Measurements from ENCODE around the gene BNIP3. TPM values are rescaled to one million over a fixed set of nuclear protein-coding genes. Genes with fewer than 3 reads are reported as not detected.

Gene BNIP3
- total RNA-seq, 2 experiments from 2014 or later: 207 to 216 TPM

GRCh38 chr10:131977323-131978096 lies 4.2 kb downstream of the BNIP3 start:
- POLR2A ChIA-PET: no interaction called here
- intact Hi-C loops (cut with micrococcal nuclease): no loop called here
- no peaks in the 10 kb centered on the region for H3K27me3 Mint-ChIP-seq
- no peaks in the 10 kb centered on the region for H3K9me3 Mint-ChIP-seq
- DNase-seq: no peak
- peak overlapping the region; percentile 66 for H3K27ac Mint-ChIP-seq
- ATAC-seq: no peak
- no peak for TF ChIP-seq CTCF (IDR thresholded peaks at IDR 0.05)
- peaks cover 72% of the 10 kb centered on the region for H3K4me1 Mint-ChIP-seq (ENCODE audit: low read depth)
- CTCF ChIA-PET: interaction anchor here (0.6 kb wide), 1 partner anchor 92 kb away, joined by 3 read pairs; no protein-coding TSS in a partner anchor
- peaks cover 76% of the 10 kb centered on the region for H3K36me3 Mint-ChIP-seq (ENCODE audit: low read depth)
- peak overlapping the region; percentile 91 for H3K4me3 Mint-ChIP-seq

GRCh38 chr10:131975796-131976195 lies 5.9 kb downstream of the BNIP3 start:
- peaks cover 88% of the 10 kb centered on the region for H3K36me3 Mint-ChIP-seq (ENCODE audit: low read depth)
- DNase-seq: no peak
- peak overlapping the region; percentile 45 for H3K27ac Mint-ChIP-seq
- H3K9me3 Mint-ChIP-seq: no peaks in the 10 kb centered on the region
- peaks cover 88% of the 10 kb centered on the region for H3K4me1 Mint-ChIP-seq (ENCODE audit: low read depth)
- no peaks in the 10 kb centered on the region for H3K27me3 Mint-ChIP-seq
- H3K4me3 Mint-ChIP-seq: no peak overlapping the region
- ATAC-seq: no peak
- ChIA-PET POLR2A (interaction anchor here (1.4 kb wide), 1 partner anchor 10 kb away, joined by 4 read pairs; no protein-coding TSS in a partner anchor), CTCF (interaction anchor here (1.4 to 2.4 kb wide), 3 partner anchors 8 to 71 kb away, joined by 3 to 12 read pairs (median 4); no protein-coding TSS in a partner anchor)
- no peak for TF ChIP-seq CTCF (IDR thresholded peaks at IDR 0.05)
- intact Hi-C loops (cut with micrococcal nuclease): no loop called here

DNA sequence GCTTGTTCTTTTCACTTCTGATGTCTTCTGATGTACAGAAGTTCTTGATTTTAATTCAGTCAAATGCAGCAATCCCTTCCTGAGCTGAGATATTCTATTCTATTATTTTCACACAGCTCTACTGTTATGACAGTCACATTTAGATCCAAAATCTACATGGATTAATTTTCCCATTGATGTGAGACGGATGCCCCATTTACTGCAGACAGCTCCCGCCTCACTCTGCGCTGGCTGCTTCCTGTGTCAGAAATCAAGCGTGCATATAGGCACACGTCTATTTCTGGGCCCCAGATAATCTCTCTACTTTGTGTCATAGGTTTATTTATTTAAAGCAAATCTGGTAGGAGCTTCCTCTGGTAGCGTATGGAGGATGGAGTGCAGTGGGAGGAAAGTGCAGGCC lies 6.7 kb downstream of the BNIP3 start:
- Mint-ChIP-seq H3K27me3 (no peaks in the 10 kb centered on the region), H3K9me3 (no peaks in the 10 kb centered on the region), H3K4me3 (peak overlapping the region; percentile 36), H3K36me3 (ENCODE audit: low read depth) (peaks cover 90% of the 10 kb centered on the region), H3K27ac (peak overlapping the region; percentile 27), H3K4me1 (ENCODE audit: low read depth) (peaks cover 94% of the 10 kb centered on the region)
- ATAC-seq: no peak
- DNase-seq: no peak
- intact Hi-C loops (cut with micrococcal nuclease): no loop called here
- TF ChIP-seq CTCF (IDR thresholded peaks at IDR 0.05): no peak
- CTCF ChIA-PET: interaction anchor here (1.4 to 3.4 kb wide), 4 partner anchors 9 to 89 kb away, joined by 3 to 13 read pairs (median 8); no protein-coding TSS in a partner anchor
- POLR2A ChIA-PET: interaction anchor here (1.4 kb wide), 1 partner anchor 10 kb away, joined by 4 read pairs; no protein-coding TSS in a partner anchor

- H3K9me3 Mint-ChIP-seq: no peaks in the 10 kb centered on the region
- no peak for TF ChIP-seq CTCF (IDR thresholded peaks at IDR 0.05)
These were observed 7.5 kb downstream of the BNIP3 start for GRCh38 chr10:131974034-131974817.

More at GRCh38 chr10:131974034-131974817, 7.5 kb downstream of the BNIP3 start:
- ChIA-PET POLR2A (interaction anchor here (1.4 kb wide), 2 partner anchors 9 to 79 kb away, joined by 3 to 4 read pairs; no protein-coding TSS in a partner anchor), CTCF (interaction anchor here (1.6 to 3.4 kb wide), 3 partner anchors 49 to 88 kb away, joined by 4 to 13 read pairs (median 12); no protein-coding TSS in a partner anchor)
- no peaks in the 10 kb centered on the region for H3K27me3 Mint-ChIP-seq
- intact Hi-C loops (cut with micrococcal nuclease): no loop called here
- H3K36me3 Mint-ChIP-seq (ENCODE audit: low read depth): peaks cover 90% of the 10 kb centered on the region
- DNase-seq (no peak), ATAC-seq (no peak)
- peaks cover 88% of the 10 kb centered on the region for H3K4me1 Mint-ChIP-seq (ENCODE audit: low read depth)
- peak overlapping the region; percentile 53 for H3K4me3 Mint-ChIP-seq
- H3K27ac Mint-ChIP-seq: peak overlapping the region; percentile 77

Measured in activated CD8-positive, alpha-beta T cell treated with anti-CD3 and anti-CD28 coated beads for 36 hours (primary cell).